Lung (tissue), 12 donors: ENCODE results near the gene SLC27A3. TPM values are rescaled to one million over a fixed set of nuclear protein-coding genes. Genes with fewer than 3 reads are reported as not detected.
A peak's percentile ranks its signal among the peaks of the same experiment; 100 is the strongest.

Experiments used
- ATAC-seq: fragments of 200-7000 bp; cut with Tn5 transposase; one replicate; pipeline ENCODE4 v1.9.1; 2020; ENCODE audit warnings: moderate number of reproducible peaks; ENCODE audit not compliant: insufficient read depth, low FRiP score
- DNase-seq, 3 donors: peaks; one replicate each; pipeline ENCODE4 v3.0.0-alpha.2; 2013 to 2017
- H3K27ac ChIP-seq, 2 donors: one replicate each; pipeline ENCODE4 v1.5.1; 2013; ENCODE audit warnings: mild to moderate bottlenecking in 2 of 2, moderate library complexity in 2 of 2, control low read depth in 1 of 2, inconsistent platforms in 1 of 2, low read depth in 1 of 2, low read length in 1 of 2
- H3K27me3 ChIP-seq, 3 donors: one replicate each; pipeline ENCODE4 v1.5.1; 2013; ENCODE audit warnings: low read length in 2 of 3; ENCODE audit not compliant: control insufficient read depth in 3 of 3, insufficient read depth in 3 of 3
- H3K36me3 ChIP-seq, 4 donors: one replicate each; pipeline ENCODE4 v1.5.1; 2013; ENCODE audit warnings: low read length in 4 of 4, mild to moderate bottlenecking in 1 of 4, moderate library complexity in 1 of 4; ENCODE audit not compliant: control insufficient read depth in 4 of 4, insufficient read depth in 4 of 4
- H3K4me1 ChIP-seq, 5 donors: one replicate each; pipeline ENCODE4 v1.5.1; 2013; ENCODE audit warnings: low read length in 5 of 5, mild to moderate bottlenecking in 2 of 5, moderate library complexity in 1 of 5; ENCODE audit not compliant: control insufficient read depth in 5 of 5, insufficient read depth in 5 of 5
- H3K4me3 ChIP-seq: one replicate; pipeline ENCODE4 v1.5.1; 2013; ENCODE audit warnings: mild to moderate bottlenecking, control low read depth, moderate library complexity
- H3K9ac ChIP-seq, 2 donors: one replicate each; pipeline ENCODE4 v1.5.1; 2013; ENCODE audit warnings: low read length in 2 of 2, control low read depth in 1 of 2; ENCODE audit not compliant: insufficient read depth in 1 of 2
- H3K9me3 ChIP-seq, 4 donors: one replicate each; pipeline ENCODE4 v1.5.1; 2013; ENCODE audit warnings: low read length in 3 of 4, mild to moderate bottlenecking in 1 of 4, moderate library complexity in 1 of 4; ENCODE audit not compliant: control insufficient read depth in 4 of 4, insufficient read depth in 3 of 4
- CTCF ChIP-seq: IDR thresholded peaks from 2 replicates; pipeline ENCODE4 v1.5.1; 2012; ENCODE audit warnings: mild to moderate bottlenecking; ENCODE audit errors: control extremely low read depth, extremely low read depth
- WGBS, 2 donors: extraction: QIAGEN DNeasy Blood & Tissue Kit; methylation state at CpG; one replicate each; pipeline ENCODE4 v1.1.7; 2013; 5-methylcytosine and 5-hydroxymethylcytosine counted together
- polyA plus RNA-seq, 2 donors: library from polyadenylated mRNA; stranded (reverse); fragments of 200-250 nt; gene quantifications; one replicate each; pipeline ENCODE4 v1.2.1, GENCODE V29; 2013
- total RNA-seq, 2 donors: library from RNA; depleted of rRNA in 1 of 2; stranded (reverse); fragments of >200 nt in 1 of 2; gene quantifications; one replicate each; pipeline ENCODE4 v1.2.1, GENCODE V29; 2014 to 2021
- donor health status: control.
- donor health status: control.
- donor health status: Bipolar disorder and iron deficiency.
- donor health status: healthy.
- donor health status: DM: yes; HTN: yes; CAD: no.

The SLC27A3 gene
- total and polyA plus RNA-seq, 4 donors = 15.8 to 223 (median 108) TPM

- WGBS, 2 donors = 62 to 79% methylated on average over 2 of the region's 2 CpGs
- Histone ChIP-seq H3K36me3 (peaks cover 10 to 16% (median 12%) of the 10 kb centered on the region in 4 donors), H3K27me3 (no peaks in the 10 kb centered on the region), H3K4me3 (no peak overlapping the region), H3K9ac (no peak overlapping the region), H3K27ac (no peak overlapping the region), H3K9me3 (no peaks in the 10 kb centered on the region), H3K4me1 (peaks cover 0 to 12% (median 0%) of the 10 kb centered on the region in 5 donors)
- ATAC-seq = no peak
- DNase-seq = no peak
- TF ChIP-seq CTCF = no peak
Measured at GRCh38 chr1:153804112-153804511, 28.9 kb downstream of the SLC27A3 start.

- DNase-seq (peak in 1 of 3 donors; percentile 39), ATAC-seq (peak; percentile 87)
- TF ChIP-seq CTCF = no peak
- H3K27me3 ChIP-seq = no peaks in the 10 kb centered on the region
- no peak overlapping the region for H3K9ac ChIP-seq
- 44 to 52% methylated on average over 5 of the region's 5 CpGs for WGBS, 2 donors
- H3K27ac ChIP-seq = peak overlapping the region; percentile 65 to 90
- peaks cover 0 to 12% (median 0%) of the 10 kb centered on the region in 5 donors for H3K4me1 ChIP-seq
- H3K4me3 ChIP-seq = no peak overlapping the region
- no peaks in the 10 kb centered on the region for H3K9me3 ChIP-seq
- peaks cover 15 to 24% (median 18%) of the 10 kb centered on the region in 4 donors for H3K36me3 ChIP-seq
Measured at GRCh38 chr1:153805042-153805745, 30.0 kb downstream of the SLC27A3 start.

GRCh38 chr1:153805886-153806719 lies 30.9 kb downstream of the SLC27A3 start:
- Histone ChIP-seq H3K9ac (no peak overlapping the region), H3K36me3 (peaks cover 17 to 31% (median 22%) of the 10 kb centered on the region in 4 donors), H3K4me1 (peaks cover 0 to 12% (median 0%) of the 10 kb centered on the region in 5 donors), H3K27ac (peak overlapping the region in 1 of 2 donors; percentile 86), H3K4me3 (no peak overlapping the region), H3K9me3 (no peaks in the 10 kb centered on the region), H3K27me3 (no peaks in the 10 kb centered on the region)
- TF ChIP-seq CTCF = no peak
- 64 to 72% methylated on average over 11 of the region's 11 CpGs for WGBS, 2 donors
- ATAC-seq (no peak), DNase-seq (no peak)
